GM18517 (cell line): Measurements from ENCODE around the gene VTI1A.

Source experiments
- ATAC-seq: cut with Tn5 transposase; IDR thresholded peaks from one replicate; pipeline ENCODE4 v1.9.1; 2021; ENCODE audit warnings: mild to moderate bottlenecking, moderate library complexity; ENCODE audit not compliant: unreplicated experiment

The VTI1A gene

DNA sequence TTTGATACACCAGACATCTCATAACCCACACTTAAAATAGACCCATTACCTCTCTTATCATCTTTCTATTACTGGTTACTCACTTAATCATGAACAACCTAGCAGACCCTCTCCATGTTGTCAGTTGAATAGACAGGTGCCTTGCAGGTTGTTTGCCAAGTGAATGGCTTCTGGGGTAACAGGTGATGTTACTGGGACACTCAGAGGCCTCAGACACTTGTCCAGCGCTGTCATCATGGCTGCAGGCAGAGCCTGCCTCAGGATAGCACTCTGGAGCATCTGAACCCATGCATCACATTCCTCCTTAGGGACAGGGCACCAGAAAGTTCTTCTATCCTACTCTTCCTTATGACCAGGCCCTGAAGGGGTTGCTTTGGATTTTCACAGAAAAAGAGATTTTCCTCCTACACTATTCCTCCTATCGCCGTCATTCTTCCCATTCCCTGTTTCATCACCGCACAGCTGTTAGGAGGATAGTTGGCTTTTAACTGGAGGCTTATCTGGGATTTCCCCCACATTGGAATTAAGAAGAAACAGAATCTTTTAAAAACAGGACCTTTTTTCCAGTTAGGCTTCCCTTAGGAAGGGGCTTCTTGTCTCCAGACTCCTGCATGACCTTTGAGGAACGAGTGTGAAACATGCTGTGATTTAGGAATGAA, 182.1 kb downstream of the VTI1A start:
- no peak for ATAC-seq

DNA sequence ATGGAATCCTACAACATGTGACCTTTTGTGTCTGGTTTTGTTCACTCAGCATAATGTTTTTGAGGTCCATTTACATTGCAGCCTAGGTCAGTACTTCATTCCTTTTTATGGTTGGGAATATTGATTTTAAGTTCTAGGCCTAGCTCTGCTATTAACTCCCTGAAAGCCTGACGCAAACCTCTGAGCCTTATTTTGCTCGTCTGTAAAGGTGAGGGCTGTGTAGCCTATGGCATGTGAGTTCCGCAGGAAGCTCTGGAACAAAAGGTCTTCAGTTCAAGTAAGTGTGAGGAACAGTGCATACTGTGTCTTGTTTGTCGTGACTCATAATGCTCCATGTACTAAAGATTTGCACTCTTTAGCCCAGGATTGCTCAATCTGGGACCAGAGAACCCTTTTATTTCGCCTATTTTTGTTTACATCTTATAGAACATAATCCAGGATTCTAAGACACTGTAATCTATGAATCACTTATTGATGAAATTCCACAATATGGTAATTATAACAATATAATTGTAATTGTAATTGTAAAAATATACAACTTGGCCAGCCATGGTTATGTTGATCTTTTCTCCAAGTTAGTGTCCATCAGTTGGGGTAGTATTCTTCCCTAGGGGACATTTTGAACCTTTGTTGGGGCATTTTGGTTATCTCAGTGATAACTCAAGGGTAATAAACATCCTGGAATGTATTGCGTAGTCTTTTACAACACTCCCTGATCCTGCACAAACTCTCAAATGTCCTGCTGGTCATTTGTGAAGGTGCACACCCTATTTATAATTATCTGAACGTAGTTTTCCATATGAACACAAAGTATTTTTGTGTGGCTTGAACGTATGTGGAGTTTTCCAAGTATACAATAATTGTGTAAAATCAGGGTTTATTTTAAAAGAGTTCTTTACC, 184.7 kb downstream of the VTI1A start:
- no peak for ATAC-seq

DNA sequence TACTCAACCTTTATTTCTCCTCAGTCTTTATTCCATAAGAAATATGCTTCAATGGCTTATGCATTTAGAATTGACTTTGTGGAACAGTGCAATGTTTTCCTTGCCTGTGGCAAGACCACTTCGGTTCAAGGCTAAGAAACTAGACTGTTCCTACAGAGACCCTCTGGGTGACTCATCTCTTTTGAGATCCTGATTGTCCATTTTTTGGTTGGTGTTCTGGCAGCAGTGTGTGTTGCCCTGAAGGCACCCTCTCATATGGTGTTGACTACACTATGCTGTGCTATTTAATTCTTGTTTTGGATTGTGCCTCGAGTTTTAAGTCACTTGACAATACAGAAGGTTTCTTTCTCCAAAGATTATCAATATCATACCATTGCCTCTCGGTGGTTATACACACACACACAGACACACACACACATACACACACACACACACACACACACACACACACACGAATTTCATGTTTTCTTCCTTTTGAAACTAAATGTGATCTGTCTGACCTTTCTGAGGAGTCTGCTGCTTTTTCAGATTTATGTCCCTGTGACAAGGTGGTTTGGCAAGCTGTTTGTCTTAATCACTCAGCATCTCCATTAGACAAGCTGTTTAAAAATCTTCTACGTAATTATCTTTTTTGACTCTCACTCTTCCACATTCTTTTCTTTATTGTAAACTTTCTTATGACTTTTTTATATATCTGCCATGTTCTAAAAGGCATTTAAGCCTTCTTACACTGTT, 187.2 kb downstream of the VTI1A start:
- no peak for ATAC-seq

DNA sequence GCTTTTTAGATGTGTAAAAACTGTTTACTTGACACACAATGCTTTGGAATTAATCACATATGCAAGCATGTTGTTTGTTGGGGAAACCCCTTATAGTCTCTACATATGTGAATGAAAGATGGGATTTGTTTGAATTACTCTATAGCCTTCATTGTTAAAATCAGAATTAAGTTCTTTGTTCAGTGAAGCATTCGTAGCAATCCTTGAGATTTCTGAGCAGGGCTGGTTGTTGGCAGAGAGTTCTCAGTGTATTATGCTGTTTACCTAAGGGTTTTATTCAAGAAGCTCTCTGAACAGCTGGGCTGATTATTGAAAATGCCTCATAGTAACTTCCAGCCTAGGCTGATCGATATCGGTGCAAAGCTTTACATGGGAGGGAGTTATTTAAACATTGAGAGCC, 190.9 kb downstream of the VTI1A start:
- no peak for ATAC-seq

DNA sequence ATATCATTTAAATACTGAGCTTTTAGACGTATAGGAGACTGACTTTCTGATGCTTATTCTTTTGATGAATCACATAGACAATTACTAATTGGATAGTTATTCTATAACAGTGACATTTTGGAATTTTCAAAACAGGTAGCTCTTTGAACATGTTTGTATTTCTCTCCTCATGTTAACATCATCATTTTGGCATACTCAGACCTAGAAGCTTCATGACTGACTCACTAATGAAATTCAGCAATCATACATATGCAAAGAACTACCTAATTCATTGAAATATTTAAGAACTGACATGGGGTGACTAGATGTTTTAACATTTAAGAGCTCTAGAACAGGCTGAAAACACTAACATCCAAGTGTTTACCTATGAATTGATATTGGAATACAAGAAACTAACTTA, 192.3 kb downstream of the VTI1A start:
- ATAC-seq = no peak

DNA sequence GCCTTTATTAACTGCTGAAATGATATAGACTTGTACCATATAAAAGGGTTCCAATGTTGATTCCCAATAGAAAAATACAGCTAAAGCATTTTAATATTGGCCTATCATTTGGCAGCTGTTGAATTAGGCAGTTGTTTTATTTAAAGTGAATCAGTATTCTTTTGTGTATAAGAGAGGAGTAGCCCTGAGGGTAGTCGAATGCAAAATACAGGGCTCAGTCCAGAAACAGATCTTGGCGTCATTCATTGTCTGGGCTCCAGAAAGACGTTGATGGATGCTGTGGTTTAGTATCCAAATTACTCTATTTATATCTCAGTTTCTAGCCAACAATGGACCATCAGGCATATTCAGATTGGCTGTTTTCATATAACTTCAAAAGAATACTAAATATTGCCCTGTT, 193.6 kb downstream of the VTI1A start:
- no peak for ATAC-seq

DNA sequence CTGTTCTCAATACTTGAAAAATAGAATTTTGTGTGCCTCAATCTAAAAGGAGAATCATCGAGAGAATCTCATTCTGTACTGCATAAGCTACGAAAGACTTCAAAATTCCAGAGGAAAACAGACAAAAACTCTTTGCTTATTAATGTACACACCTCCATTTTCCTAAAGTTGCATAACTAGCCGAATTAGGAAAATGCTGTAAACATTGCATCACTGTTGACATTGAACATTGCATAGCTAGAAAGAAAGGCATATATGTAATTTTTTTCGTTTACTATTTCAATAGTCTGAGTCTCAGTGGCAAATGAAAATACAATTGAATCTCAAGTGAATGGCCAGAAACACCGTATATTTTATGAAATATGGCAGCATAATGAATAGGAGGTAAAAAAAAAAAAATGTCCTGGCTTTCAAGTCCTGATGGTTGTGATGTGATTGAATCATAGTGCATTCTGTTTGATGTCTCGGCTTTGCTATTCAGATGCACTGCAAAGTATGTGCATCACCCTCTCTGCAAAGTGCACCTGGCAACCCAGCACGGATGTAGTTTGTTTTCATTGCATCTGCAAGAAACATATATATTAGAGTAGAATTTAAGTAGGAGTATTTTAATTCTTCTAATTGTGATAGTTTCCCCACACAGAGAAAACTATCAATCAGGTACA, 196.7 kb downstream of the VTI1A start:
- no peak for ATAC-seq

DNA sequence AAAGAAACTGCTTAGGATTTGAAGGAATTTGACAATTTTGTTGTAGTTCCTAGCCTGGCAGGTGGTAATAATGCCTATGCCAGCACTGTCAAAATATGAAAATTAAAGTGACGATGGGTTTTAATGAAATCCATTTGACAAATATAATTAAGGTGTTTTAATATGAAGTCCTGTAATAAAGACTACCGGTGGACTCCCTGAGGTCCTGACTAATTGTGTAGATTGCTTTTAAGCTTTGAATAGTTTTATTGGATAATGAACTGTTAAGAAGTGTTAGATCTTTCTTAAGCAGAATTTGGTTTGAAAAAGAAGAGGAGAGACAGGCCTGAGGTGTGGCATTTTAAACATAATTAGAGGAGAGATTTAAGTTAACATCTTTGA, 197.2 kb downstream of the VTI1A start:
- no peak for ATAC-seq

DNA sequence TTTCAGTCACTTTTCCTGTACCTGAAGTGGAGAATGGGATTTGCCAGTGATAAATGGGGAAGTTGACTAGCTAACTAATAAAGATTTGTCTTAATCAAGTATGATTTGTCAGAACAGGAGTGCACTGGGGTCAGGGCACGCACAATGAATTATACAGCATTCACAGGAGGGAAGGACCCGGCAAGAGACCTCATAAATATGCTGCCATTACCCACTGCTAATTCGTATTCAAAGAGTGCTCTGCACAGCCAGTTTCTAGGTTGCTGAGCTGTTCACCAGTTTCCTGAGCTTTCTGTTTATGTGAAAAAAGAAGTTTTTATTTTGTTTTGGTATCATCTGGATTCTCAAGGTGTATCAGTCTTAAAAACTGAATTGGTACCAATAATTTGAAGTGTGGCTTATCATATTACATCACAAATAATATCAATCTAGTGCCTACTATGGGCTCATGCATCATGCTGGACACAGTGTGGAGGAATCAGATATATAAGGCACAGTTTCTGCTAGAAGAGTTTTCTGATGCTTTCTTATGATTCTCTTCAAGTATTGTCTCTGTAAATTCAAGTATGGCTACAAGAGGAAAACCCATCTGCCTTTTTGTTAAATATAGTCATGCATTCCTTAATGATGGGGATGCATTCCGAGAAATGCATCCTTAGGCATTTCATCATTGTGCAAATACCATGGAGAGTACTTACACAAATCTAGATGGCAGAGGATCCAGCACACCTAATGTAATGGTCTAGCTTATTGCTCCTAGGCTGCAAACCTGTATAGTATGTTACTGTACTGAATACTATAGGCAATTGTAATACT, 202.2 kb downstream of the VTI1A start:
- no peak for ATAC-seq

DNA sequence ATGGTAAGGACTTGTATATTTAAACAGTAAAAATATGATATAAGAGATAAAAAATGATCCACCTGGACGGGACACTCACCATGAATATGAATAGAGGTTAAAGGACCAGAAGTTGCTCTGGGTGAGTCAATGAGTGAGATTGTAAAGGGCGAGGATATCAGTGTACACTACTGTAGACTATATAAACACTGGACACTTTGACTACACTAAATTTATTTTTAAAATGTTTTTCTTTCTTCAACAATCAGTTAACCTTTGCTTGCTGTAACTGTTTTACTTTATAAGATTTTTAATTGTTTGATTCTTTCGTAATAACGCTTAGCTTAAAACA, 202.8 kb downstream of the VTI1A start:
- ATAC-seq = no peak

DNA sequence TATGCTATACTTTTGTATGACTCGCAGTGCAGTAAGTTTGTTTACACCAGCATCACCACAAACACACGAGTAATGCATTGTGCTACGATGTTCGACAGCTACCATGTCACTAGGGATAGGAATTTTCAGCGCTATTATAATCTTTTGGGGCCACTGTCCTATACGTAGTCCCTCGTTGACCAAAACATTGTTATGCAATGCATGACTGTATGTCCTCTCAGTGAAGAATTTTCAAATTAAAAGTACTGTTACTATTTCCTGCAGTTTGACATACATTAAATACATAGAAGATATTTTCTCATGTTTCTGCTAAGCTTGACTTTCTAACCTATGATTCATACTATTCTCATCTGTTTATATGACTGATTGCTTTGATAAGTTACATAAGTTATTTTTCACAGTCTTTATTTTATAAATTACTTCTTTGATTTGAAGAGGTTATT, 203.6 kb downstream of the VTI1A start:
- no peak for ATAC-seq

DNA sequence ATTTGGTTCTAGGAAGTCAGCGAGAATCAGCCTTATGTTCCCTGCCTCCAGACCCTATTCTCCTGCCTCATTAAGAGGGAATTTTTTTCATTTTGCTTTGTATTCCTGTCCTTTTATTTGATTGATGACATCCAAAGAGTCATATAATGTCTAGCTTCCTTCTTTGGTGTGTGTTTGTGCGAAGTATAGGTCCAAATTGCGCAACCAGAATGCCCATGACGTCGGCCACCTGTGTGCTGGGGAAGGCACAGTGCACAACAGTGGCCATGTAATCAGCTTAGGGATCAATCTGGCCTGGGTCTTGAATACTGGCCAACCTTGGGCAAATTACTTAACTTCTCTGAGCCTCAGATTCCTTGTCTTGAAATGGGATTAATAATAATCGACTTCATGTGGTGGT, 206.2 kb downstream of the VTI1A start:
- ATAC-seq = no peak

DNA sequence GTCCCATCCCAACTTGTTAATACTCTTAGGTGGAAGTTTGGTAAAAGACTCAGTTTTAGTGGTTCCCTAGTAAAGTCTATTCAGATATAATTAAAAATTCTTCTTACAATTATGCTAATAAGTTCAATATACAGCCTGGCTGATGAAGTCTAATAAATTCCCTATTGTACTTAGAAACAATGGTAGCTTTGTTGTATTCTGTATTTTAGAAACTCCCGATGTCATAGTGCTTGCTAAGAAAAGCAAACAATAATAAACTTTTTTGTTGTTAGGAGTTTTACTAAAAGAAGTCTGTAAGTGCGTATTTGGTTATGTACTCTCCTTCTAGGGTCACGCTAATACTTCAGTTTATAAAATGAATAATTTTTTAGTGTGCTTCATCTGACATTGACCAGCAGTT, 206.8 kb downstream of the VTI1A start:
- no peak for ATAC-seq

DNA sequence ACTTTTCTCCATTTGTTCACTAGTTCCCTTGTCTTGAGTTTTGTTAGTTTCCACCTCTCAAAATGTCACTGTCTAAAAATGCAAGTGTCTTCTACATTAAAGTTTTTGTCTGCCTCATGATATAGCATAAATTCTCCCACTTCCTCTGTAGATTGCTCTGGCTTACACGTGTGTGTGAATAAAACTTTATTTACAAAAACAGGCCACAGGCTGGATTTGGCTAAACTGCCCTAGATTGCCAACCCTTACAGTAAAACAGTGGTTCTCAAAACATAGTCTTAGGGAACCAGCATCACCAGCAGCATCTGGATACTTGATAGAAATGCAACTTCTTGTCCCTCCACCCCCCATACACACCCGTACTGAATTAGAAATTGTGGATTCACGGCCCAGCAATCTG, 207.8 kb downstream of the VTI1A start:
- ATAC-seq = no peak

DNA sequence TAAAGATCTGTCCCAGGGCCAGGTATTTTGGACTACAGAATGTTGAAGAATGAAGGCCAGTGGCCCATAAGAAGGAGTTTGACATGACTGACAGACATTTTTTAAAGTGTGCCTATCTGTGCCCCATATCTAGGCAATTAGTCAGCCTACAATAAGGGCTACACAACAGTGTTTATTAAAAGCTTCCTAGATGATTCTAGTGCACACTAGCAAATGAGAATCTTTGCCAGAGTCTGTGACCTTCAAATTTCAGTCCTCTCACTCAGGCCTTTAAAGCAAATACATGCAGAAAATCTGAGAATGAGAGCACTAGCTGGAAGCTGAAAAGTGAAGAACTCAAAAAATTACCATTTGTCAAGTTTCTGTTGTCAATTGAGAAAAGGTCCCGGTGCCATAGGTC, 208.7 kb downstream of the VTI1A start:
- no peak for ATAC-seq

DNA sequence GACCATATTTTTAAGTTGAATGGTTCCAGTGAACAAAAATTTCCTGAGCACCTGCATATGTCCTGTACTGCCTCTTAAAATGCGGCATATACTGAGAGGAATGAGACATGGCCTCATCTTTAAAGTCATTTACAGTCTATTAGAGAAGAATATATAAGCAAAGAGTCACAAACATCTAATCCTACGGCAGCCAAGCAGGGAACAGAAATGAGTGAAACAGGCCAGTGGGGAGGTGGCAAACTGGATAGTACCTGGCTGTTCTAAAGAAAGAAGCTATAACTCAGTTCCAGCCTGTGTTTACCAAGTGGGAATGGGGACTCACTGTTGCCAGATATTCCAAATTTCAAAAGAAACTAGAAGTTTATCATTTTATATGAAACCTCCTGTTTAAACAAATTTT, 211.4 kb downstream of the VTI1A start:
- ATAC-seq = no peak

DNA sequence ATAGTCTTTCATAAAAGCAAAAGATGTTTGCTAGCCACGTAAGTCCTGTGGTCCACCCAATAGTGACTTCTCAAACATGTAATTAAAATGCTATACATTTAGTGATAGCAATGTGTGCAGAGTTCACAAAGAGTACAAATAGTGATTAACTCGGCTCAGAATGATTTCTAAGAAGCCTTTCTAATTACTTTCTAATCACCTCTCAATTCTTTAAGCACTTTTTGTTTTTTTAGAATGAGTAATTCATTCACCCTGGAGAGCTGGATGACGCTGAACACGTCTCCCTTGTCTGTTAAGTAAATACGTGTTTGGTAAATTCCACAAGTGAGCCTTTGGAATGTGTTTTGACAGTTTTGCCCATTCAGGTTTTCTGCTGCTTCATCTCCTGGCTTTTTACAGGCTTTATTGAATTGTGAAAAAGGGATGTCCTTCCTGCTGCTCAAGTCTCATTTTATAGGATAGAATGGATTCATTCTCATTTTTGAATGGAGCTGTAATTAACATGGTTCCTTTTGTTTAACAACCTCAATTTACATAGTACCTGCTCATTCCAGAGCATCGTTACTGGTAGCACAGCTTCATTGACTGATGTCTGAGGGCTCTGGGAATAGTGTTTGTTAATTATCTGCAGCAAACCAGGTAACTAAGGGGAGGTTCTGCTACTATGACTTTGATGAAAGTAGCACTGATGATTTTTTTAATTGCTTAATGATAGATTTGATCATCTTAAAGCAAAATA, 212.1 kb downstream of the VTI1A start:
- no peak for ATAC-seq

DNA sequence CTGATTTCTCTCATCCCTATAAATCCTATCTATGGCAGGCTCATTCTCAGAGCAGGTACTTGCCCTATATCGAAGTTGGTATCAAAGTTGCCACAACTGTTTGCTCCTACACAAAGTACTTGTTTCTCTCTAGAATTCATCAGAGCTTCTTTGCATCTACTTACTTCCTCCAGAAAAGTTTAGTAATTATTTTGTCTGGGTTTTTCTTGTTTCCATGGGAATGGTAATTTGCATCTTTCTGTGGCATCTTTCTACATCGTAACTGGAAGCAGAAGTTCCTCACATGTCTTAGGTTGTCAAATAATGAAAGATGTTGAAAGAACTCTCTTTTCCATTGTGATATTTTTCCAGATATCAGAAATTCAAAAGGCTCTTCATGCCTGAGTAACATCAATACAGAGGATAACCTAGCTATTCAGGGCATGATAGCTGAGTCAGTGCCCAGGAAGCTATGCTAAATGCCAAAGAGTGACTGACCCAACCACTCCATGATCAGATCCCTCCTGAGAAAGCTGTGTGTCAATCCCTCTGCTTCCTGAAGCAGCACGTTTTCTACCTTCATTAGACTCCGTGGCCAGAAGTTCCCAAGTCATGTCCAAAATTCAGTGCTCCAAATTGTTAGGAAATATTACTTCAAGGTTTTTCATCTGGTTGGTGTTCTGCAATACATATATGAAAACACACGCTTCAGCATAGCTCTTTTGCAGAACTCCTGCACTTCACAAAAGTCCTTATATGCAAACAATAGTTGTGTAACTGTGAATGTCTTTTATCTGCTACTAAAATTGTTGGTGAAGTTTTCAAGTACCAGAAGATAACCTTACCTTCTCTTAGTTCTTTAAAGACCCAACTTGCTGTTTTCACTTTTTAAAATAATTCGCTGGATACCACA, 216.5 kb downstream of the VTI1A start:
- ATAC-seq = no peak

DNA sequence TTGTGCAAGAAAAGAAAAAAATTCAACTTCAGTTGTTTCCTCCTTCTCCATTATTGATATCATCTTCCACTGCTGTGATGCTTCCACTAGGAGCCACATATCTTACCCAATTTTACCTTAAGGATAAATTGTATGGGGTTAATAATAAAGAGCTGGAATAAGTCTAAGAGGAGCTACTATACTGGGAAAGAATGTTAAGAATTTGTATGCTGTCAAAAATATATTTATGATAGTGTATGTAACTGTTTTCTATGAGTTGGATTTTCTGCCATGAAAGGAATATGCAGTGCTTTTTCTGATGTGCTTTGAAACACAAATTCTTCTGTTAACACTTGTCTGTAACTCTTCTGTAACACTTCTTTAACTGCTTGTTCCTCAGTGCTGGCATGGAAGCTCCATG, 219.1 kb downstream of the VTI1A start:
- ATAC-seq = no peak
